H1 (cell line): ENCODE results near the gene TRAPPC12. TPM values are rescaled to one million over a fixed set of nuclear protein-coding genes. Genes with fewer than 3 reads are reported as not detected.
A peak's percentile ranks its signal among the peaks of the same experiment; 100 is the strongest.

Experiments
- CBX8 ChIP-seq: fragments of 300-800, 300-1000 bp; sonication (generic); IDR thresholded peaks from 2 replicates; pipeline ENCODE4 v1.7.1; 2016; ENCODE audit warnings: low read depth, low read length, borderline replicate concordance
- HDAC6 ChIP-seq: IDR thresholded peaks from one replicate; pipeline ENCODE4 v1.7.1; 2012; ENCODE audit warnings: low read depth, mild to moderate bottlenecking, inconsistent platforms, low read length, moderate library complexity
- KDM5A ChIP-seq: fragments of 200-600 bp; IDR thresholded peaks from 2 replicates; pipeline ENCODE4 v1.7.1; 2012; ENCODE audit warnings: mild to moderate bottlenecking, low read length, inconsistent platforms, mixed read lengths
- POLR2AphosphoS5 ChIP-seq: IDR thresholded peaks from 2 replicates; pipeline ENCODE4 v1.6.1; 2011; ENCODE audit warnings: low read depth, low read length
- RXRA ChIP-seq: IDR thresholded peaks from 2 replicates; pipeline ENCODE4 v1.6.1; 2011; ENCODE audit warnings: low read depth, mild to moderate bottlenecking, low read length, moderate library complexity; ENCODE audit not compliant: insufficient read depth
- SIRT6 ChIP-seq: IDR thresholded peaks from one replicate; pipeline ENCODE4 v1.7.1; 2012; ENCODE audit warnings: low read length, inconsistent platforms
- SRF ChIP-seq: IDR thresholded peaks from 2 replicates; pipeline ENCODE4 v1.6.1; 2011; ENCODE audit warnings: mild to moderate bottlenecking, low read depth, low read length, moderate library complexity
- TAF7 ChIP-seq: optimal IDR thresholded peaks from 2 replicates; pipeline ENCODE3; 2011; ENCODE audit warnings: low read depth, mild to moderate bottlenecking, inconsistent platforms, low read length, moderate library complexity, borderline replicate concordance
- polyA plus RNA-seq, 7 experiments: library from polyadenylated mRNA; depleted of rRNA in 3 of 7; stranded (reverse) in 5 of 7; unstranded in 2 of 7; fragments of >200 nt in 5 of 7; fragments of 200-250 nt in 2 of 7; gene quantifications; 1 replicate in 5 of 7; 2 replicates in 1 of 7; 4 replicates in 1 of 7; pipeline versions ENCODE4 v1.2.1 to v1.2.3, GENCODE V29; 2011 to 2013; ENCODE audit warnings: missing spikeins in 2 of 7, mixed read lengths in 2 of 7
- total RNA-seq: library from RNA; stranded (reverse); fragmentation: NEBNext Ultra II Directional; extraction: Animal tissue kit (Norgen Biotek cat#: 25700); gene quantifications from 2 replicates; pipeline ENCODE4 v1.2.1, GENCODE V29; 2021

Gene TRAPPC12
- total and polyA plus RNA-seq, 2 of the 8 experiments (the other 6 are each of a cell fraction or from before 2014, with no cell fraction given), result 35.0 to 67.3 TPM

- TF ChIP-seq KDM5A (no peak), CBX8 (no peak), HDAC6 (no peak), TAF7 (no peak), SIRT6 (no peak), SRF (no peak), POLR2AphosphoS5 (peak; percentile 21; the same call in 1 of the 2 replicates), RXRA (no peak)
These were observed 139.2 kb downstream of the TRAPPC12 start (continued) for GRCh38 chr2:3518496-3519254.
